Measurements from ENCODE around the gene TULP4.
"Not testable (repeated sequence)": the region's sequence is repeated elsewhere in the genome, so short reads cannot be mapped to it uniquely, and the experiment has no call there.

The TULP4 gene

GRCh38 chr6:158284876-158285655 lies 27.2 kb upstream of the TULP4 start:
- H3K4me1 ChIP-seq (ENCODE audit: insufficient read depth, low read length): peaks cover 22% of the 10 kb centered on the region
- no peaks in the 10 kb centered on the region for H3K9me3 ChIP-seq (ENCODE audit: control insufficient read depth, insufficient read depth, low read length)
- no peaks in the 10 kb centered on the region for H3K36me3 ChIP-seq (ENCODE audit: insufficient read depth, low read length)
- no peak overlapping the region for H3K9ac ChIP-seq (ENCODE audit: low read depth, low read length)

- no peak overlapping the region for H3K9ac ChIP-seq (ENCODE audit: low read depth, low read length)
Observed at GRCh38 chr6:158285656-158286021, 26.6 kb upstream of the TULP4 start.

GRCh38 chr6:158286413-158286812 lies 25.9 kb upstream of the TULP4 start:
- no peak overlapping the region for H3K9ac ChIP-seq (ENCODE audit: low read depth, low read length)
- no peaks in the 10 kb centered on the region for H3K9me3 ChIP-seq (ENCODE audit: control insufficient read depth, insufficient read depth, low read length)
- peaks cover 22% of the 10 kb centered on the region for H3K4me1 ChIP-seq (ENCODE audit: insufficient read depth, low read length)
- H3K36me3 ChIP-seq (ENCODE audit: insufficient read depth, low read length): no peaks in the 10 kb centered on the region

More at GRCh38 chr6:158285656-158286021, 26.6 kb upstream of the TULP4 start:
- H3K4me1 ChIP-seq (ENCODE audit: insufficient read depth, low read length): peaks cover 22% of the 10 kb centered on the region
- no peaks in the 10 kb centered on the region for H3K9me3 ChIP-seq (ENCODE audit: control insufficient read depth, insufficient read depth, low read length)
- H3K36me3 ChIP-seq (ENCODE audit: insufficient read depth, low read length): no peaks in the 10 kb centered on the region

- Histone ChIP-seq H3K36me3 (ENCODE audit: insufficient read depth, low read length) (no peaks in the 10 kb centered on the region), H3K9me3 (ENCODE audit: control insufficient read depth, insufficient read depth, low read length) (no peaks in the 10 kb centered on the region), H3K4me1 (ENCODE audit: insufficient read depth, low read length) (peaks cover 22% of the 10 kb centered on the region), H3K9ac (ENCODE audit: low read depth, low read length) (no peak overlapping the region)
Observed at GRCh38 chr6:158287047-158287446, 25.2 kb upstream of the TULP4 start.

GRCh38 chr6:158290040-158290439 lies 22.2 kb upstream of the TULP4 start:
- no peaks in the 10 kb centered on the region; the same call in 1 of the 2 replicates for H3K9me3 ChIP-seq (ENCODE audit: control insufficient read depth, insufficient read depth, low read length)
- no peak overlapping the region for H3K9ac ChIP-seq (ENCODE audit: low read depth, low read length)
- H3K36me3 ChIP-seq (ENCODE audit: insufficient read depth, low read length): no peaks in the 10 kb centered on the region
- H3K4me1 ChIP-seq (ENCODE audit: insufficient read depth, low read length): peaks cover 6% of the 10 kb centered on the region

GRCh38 chr6:158290659-158291058 lies 21.6 kb upstream of the TULP4 start:
- Histone ChIP-seq H3K4me1 (ENCODE audit: insufficient read depth, low read length) (peaks cover 1% of the 10 kb centered on the region; the same call in 1 of the 2 replicates), H3K9me3 (ENCODE audit: control insufficient read depth, insufficient read depth, low read length) (peaks cover 3% of the 10 kb centered on the region), H3K9ac (ENCODE audit: low read depth, low read length) (no peak overlapping the region), H3K36me3 (ENCODE audit: insufficient read depth, low read length) (no peaks in the 10 kb centered on the region)

- H3K9ac ChIP-seq (ENCODE audit: low read depth, low read length): no peak overlapping the region
- no peaks in the 10 kb centered on the region for H3K4me1 ChIP-seq (ENCODE audit: insufficient read depth, low read length)
- H3K9me3 ChIP-seq (ENCODE audit: control insufficient read depth, insufficient read depth, low read length): peaks cover 11% of the 10 kb centered on the region
- no peaks in the 10 kb centered on the region; the same call in 1 of the 2 replicates for H3K36me3 ChIP-seq (ENCODE audit: insufficient read depth, low read length)
Observed at GRCh38 chr6:158292016-158292415, 20.2 kb upstream of the TULP4 start.

- no peaks in the 10 kb centered on the region; the same call in 1 of the 2 replicates for H3K36me3 ChIP-seq (ENCODE audit: insufficient read depth, low read length)
- H3K9me3 ChIP-seq (ENCODE audit: control insufficient read depth, insufficient read depth, low read length): peaks cover 11% of the 10 kb centered on the region
- H3K9ac ChIP-seq (ENCODE audit: low read depth, low read length): no peak overlapping the region
- no peaks in the 10 kb centered on the region for H3K4me1 ChIP-seq (ENCODE audit: insufficient read depth, low read length)
Observed at GRCh38 chr6:158293122-158293521, 19.1 kb upstream of the TULP4 start.

- H3K36me3 ChIP-seq (ENCODE audit: insufficient read depth, low read length); H3K4me1 ChIP-seq (ENCODE audit: insufficient read depth, low read length): not testable (repeated sequence)
- H3K9me3 ChIP-seq (ENCODE audit: control insufficient read depth, insufficient read depth, low read length): peaks cover 11% of the 10 kb centered on the region
Observed at GRCh38 chr6:158295976-158296853, 16.1 kb upstream of the TULP4 start.

GRCh38 chr6:158296854-158297324 lies 15.4 kb upstream of the TULP4 start:
- H3K4me1 ChIP-seq (ENCODE audit: insufficient read depth, low read length); H3K36me3 ChIP-seq (ENCODE audit: insufficient read depth, low read length); H3K9ac ChIP-seq (ENCODE audit: low read depth, low read length): not testable (repeated sequence)
- H3K9me3 ChIP-seq (ENCODE audit: control insufficient read depth, insufficient read depth, low read length): peaks cover 11% of the 10 kb centered on the region

More at GRCh38 chr6:158295976-158296853, 16.1 kb upstream of the TULP4 start:
- H3K9ac ChIP-seq (ENCODE audit: low read depth, low read length): not testable (repeated sequence)

GRCh38 chr6:158297657-158298056 lies 14.6 kb upstream of the TULP4 start:
- H3K9ac ChIP-seq (ENCODE audit: low read depth, low read length); H3K4me1 ChIP-seq (ENCODE audit: insufficient read depth, low read length); H3K36me3 ChIP-seq (ENCODE audit: insufficient read depth, low read length): not testable (repeated sequence)
- H3K9me3 ChIP-seq (ENCODE audit: control insufficient read depth, insufficient read depth, low read length): peaks cover 11% of the 10 kb centered on the region

GRCh38 chr6:158300306-158301143 lies 11.7 kb upstream of the TULP4 start:
- not testable (repeated sequence) for H3K4me1 ChIP-seq (ENCODE audit: insufficient read depth, low read length); H3K36me3 ChIP-seq (ENCODE audit: insufficient read depth, low read length); H3K9me3 ChIP-seq (ENCODE audit: control insufficient read depth, insufficient read depth, low read length); H3K9ac ChIP-seq (ENCODE audit: low read depth, low read length)

- not testable (repeated sequence) for H3K36me3 ChIP-seq (ENCODE audit: insufficient read depth, low read length); H3K9me3 ChIP-seq (ENCODE audit: control insufficient read depth, insufficient read depth, low read length); H3K9ac ChIP-seq (ENCODE audit: low read depth, low read length); H3K4me1 ChIP-seq (ENCODE audit: insufficient read depth, low read length)
Observed at GRCh38 chr6:158301561-158301960, 10.7 kb upstream of the TULP4 start.

GRCh38 chr6:158302195-158302796 lies 10.0 kb upstream of the TULP4 start:
- not testable (repeated sequence) for H3K36me3 ChIP-seq (ENCODE audit: insufficient read depth, low read length); H3K9ac ChIP-seq (ENCODE audit: low read depth, low read length); H3K9me3 ChIP-seq (ENCODE audit: control insufficient read depth, insufficient read depth, low read length); H3K4me1 ChIP-seq (ENCODE audit: insufficient read depth, low read length)
